HG03135 (cell line): ENCODE results near the gene RNU6-1.
A peak's percentile ranks its signal among the peaks of the same experiment; 100 is the strongest.

Experiments used
- ATAC-seq: cut with Tn5 transposase; IDR thresholded peaks from one replicate; pipeline ENCODE4 v1.9.1; 2021; ENCODE audit warnings: mild to moderate bottlenecking, moderate library complexity; ENCODE audit not compliant: unreplicated experiment

RNU6-1 gene

GRCh38 chr15:67839929-67840748, at the start of gene RNU6-1:
Gene RNU6-1 (minus strand): TSS chr15:67840045.
- peak; percentile 81 for ATAC-seq

- no peak for ATAC-seq
These were observed 47.9 kb upstream of the RNU6-1 start for GRCh38 chr15:67887776-67888175.

GRCh38 chr15:67885861-67886260, 46.0 kb upstream of the RNU6-1 start:
- no peak for ATAC-seq

GRCh38 chr15:67885175-67885523, 45.3 kb upstream of the RNU6-1 start:
- no peak for ATAC-seq

GRCh38 chr15:67884514-67885174, 44.8 kb upstream of the RNU6-1 start:
- no peak for ATAC-seq

- ATAC-seq = no peak
These were observed 44.2 kb upstream of the RNU6-1 start for GRCh38 chr15:67884009-67884408.

GRCh38 chr15:67883234-67883773, 43.5 kb upstream of the RNU6-1 start:
- ATAC-seq = no peak

- ATAC-seq = no peak
These were observed 42.8 kb upstream of the RNU6-1 start for GRCh38 chr15:67882487-67883233.

- ATAC-seq = no peak
These were observed 40.9 kb upstream of the RNU6-1 start for GRCh38 chr15:67880651-67881182.

GRCh38 chr15:67879440-67880129, 39.7 kb upstream of the RNU6-1 start:
- ATAC-seq = no peak

GRCh38 chr15:67878712-67879206, 38.9 kb upstream of the RNU6-1 start:
- ATAC-seq = no peak

GRCh38 chr15:67873777-67874176, 33.9 kb upstream of the RNU6-1 start:
- ATAC-seq = no peak

GRCh38 chr15:67870868-67871408, 31.1 kb upstream of the RNU6-1 start:
- no peak for ATAC-seq

- ATAC-seq = no peak
These were observed 29.9 kb upstream of the RNU6-1 start for GRCh38 chr15:67869701-67870100.

- no peak for ATAC-seq
These were observed 25.9 kb upstream of the RNU6-1 start for GRCh38 chr15:67865766-67866165.

- ATAC-seq = no peak
These were observed 25.5 kb upstream of the RNU6-1 start for GRCh38 chr15:67865331-67865730.

- peak; percentile 68 for ATAC-seq
These were observed 23.7 kb upstream of the RNU6-1 start for GRCh38 chr15:67863442-67863987.

- ATAC-seq = peak; percentile 21
These were observed 23.1 kb upstream of the RNU6-1 start for GRCh38 chr15:67862750-67863441.

GRCh38 chr15:67861983-67862382, 22.1 kb upstream of the RNU6-1 start:
- no peak for ATAC-seq
